Femur (tissue), 1 donor: ENCODE measurements around the gene GRIK2.

Source experiments
- DNase-seq: peaks from one replicate; pipeline ENCODE4 v3.0.0-alpha.2; 2017

The GRIK2 gene

DNA sequence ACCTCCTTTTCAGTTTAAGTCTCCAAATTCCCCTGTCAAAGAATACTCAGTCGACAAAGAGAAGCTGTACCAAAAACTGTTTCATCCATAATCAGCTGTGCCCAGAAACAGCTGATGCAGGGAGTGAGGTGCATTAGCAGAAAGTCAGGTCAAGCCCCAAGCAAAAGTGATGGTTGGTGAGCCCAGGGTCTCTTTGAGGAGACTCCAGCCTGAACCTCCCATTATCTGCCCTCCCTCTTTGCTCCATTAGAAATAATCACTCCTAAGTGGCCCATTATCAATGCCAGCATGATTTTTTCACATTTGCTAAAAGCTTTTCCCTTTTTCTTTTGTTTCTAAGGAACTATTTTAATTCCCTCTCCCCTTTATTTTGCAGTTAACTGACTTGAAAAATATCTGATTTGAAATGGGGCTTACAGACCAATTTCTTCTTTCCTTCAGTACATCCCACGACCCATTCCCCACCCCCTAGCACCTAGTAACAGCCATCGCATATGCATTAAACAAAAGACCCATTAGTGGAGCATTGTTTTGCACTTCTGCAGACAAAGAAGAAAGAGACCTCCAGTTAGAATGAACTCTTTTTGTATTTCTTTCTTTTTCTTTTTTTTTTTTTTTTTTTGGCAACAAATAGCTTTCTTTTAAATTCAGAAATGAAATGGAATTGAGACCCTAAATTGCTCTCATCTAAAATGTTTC, 257.0 kb downstream of the GRIK2 start:
- no peak for DNase-seq

DNA sequence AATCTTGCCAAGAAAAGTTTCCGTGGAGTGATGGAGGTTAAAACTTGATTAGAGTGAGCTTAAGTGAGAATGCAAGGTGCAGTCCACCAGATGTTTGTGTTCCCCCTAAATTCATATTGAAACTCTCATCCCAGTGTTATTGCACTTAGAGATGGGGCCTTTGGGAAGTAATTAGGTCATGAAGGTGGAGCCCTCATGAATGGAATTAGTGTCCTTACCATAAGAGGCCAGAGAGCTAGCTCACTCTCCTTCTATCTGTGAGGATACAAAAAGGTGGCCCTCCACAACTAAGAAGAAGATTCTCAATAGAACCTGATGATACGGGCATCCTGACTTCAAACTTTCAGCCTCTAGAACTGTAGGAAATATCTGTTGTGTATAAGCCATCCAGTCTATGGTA, 258.6 kb downstream of the GRIK2 start:
- no peak for DNase-seq

- DNase-seq = no peak
These were observed 261.6 kb downstream of the GRIK2 start for GRCh38 chr6:101655109-101655508.

- DNase-seq = no peak
These were observed 268.8 kb downstream of the GRIK2 start for GRCh38 chr6:101662111-101662897.

DNA sequence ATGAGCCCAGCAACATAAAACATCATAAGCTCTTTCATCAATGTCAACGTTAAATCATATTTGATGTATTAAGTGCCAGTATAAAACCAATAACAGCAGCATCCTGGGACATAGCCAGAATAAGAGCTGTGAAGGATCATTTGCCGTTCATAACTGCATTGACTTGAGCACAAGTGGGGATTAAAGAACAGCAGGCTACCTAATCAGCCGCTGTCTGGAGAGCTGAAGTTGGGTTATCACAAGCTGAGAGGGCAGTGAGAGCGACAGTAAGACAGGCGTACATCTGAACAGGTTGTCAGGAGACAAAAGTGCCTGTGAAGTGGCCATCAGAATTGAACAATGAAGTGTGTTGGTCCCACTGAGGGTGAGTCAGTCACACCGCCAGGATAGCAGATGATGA, 269.6 kb downstream of the GRIK2 start:
- no peak for DNase-seq

DNA sequence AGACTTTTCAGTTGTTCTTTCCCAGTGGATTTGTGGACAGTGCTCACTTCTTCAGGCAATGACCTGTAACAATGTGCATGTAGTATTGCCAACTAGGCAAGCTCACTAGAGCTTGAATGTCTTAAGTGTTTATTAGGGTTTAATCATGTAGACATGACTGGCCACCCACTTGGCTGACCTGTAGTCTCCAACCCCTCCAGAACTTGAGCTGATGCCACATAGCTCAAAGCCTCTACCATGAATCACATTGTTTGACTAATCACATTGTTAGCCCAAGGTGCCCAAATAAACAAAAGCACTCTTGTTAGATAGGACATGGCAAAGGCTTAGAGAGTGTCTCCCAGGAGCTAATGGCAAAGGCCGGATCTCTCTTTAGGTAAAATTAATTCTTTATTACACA, 272.7 kb downstream of the GRIK2 start:
- no peak for DNase-seq

DNA sequence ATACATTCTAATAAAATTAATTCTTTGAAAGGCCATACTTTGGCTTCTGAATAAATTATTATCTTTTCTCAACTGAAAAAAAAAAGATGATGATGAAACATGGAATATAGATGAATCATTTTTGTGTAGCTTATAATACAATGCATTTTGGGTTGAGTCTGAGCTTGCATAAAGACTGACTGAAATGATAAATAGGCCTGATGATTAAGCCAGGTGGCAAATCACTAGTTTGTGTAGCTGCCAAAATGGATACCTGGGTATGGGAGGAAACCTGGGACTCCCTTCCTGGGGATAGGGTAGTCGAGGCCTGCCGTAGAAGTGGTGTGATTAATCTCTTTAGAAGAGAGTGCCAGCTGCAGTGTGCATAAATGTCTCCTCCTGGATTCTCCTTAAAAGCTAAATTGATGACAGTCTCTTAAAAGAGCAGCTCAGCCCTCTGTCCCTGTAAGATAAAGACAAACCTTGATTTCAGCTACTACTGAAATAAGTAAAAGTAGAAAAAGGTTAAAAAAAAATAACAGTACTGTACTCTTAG, 275.1 kb downstream of the GRIK2 start:
- no peak for DNase-seq

GRCh38 chr6:101676187-101676586, 282.7 kb downstream of the GRIK2 start:
- DNase-seq = no peak

- no peak for DNase-seq
These were observed 289.4 kb downstream of the GRIK2 start for GRCh38 chr6:101682937-101683336.

- no peak for DNase-seq
These were observed 290.4 kb downstream of the GRIK2 start for GRCh38 chr6:101683884-101684283.

DNA sequence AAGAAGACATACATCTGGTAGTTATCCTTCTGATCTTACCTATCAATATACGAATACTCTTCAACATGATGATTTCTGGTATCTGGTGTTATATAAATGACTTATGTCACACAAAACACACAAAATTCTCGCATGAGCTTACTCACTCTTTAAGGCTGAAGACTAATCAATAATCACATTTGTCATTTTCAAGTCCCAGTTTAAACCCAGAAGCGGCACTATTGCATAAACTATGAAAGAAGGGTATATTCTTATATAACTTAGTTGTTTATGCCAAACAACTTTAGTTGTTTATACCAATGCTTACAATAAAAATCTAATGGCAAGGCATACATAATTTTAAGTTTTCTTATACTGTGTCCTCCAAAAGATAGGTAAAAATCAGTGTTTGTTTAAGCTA, 293.1 kb downstream of the GRIK2 start:
- DNase-seq = no peak

GRCh38 chr6:101689156-101689555, 295.6 kb downstream of the GRIK2 start:
- no peak for DNase-seq

DNA sequence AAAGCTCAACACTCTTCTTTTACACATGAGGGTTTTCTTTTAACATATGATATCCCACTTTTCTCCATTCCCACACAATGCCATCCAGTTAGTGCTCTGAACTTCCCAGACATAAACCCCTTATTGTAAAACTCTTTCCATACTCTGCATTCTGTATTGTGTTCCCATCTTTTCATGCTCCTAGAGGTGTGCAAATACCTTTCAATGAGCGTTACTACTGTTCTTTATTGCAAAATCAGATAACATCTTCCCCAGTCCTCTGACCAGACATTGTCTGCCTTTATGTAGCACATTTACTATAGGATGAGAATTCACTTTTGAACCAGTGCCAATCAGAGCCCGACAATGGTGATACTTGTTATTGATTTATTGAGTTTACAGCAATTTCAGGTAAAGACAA, 296.2 kb downstream of the GRIK2 start:
- no peak for DNase-seq

DNA sequence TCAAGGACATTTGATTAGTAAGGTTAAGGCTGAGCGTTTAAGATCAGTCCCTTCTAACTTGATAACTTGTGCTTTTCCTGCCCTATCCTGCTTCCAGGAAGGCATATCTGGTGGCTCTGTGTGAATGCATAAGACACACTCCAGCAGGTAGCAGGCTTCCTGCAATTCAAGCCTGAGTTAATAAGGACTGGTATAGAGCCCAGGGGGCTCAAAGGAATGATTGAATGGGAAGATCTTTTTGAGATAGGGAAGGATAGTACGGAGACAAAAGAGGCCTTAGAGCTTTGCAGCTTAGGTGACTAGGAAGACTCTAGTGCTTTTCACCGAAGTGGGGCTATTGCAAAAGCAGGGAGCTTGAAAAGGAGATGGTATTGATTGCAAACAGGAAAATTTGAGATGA, 307.1 kb downstream of the GRIK2 start:
- DNase-seq = no peak

- DNase-seq = no peak
These were observed 309.8 kb downstream of the GRIK2 start for GRCh38 chr6:101703311-101703710.

GRCh38 chr6:101705866-101706265, 312.4 kb downstream of the GRIK2 start:
- no peak for DNase-seq

DNA sequence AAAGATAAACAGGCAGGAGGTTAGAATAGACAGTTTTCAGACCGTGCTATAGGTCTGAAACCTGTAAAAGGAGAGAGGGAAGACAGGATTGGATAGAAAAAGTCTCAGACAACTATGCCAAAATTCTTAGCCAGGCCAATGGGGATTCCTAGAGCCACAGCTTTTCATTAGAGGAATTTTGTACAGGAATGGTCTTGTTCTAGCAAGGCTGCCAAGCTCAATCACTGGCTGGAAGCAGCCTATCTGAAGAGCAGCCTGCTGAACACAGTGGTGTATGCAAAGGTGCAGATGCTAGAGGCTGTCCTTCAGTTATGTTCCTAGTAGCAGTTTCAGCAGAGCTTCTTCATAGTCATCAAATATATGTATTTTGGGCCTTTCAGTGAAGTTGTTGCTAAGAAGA, 313.1 kb downstream of the GRIK2 start:
- no peak for DNase-seq

DNA sequence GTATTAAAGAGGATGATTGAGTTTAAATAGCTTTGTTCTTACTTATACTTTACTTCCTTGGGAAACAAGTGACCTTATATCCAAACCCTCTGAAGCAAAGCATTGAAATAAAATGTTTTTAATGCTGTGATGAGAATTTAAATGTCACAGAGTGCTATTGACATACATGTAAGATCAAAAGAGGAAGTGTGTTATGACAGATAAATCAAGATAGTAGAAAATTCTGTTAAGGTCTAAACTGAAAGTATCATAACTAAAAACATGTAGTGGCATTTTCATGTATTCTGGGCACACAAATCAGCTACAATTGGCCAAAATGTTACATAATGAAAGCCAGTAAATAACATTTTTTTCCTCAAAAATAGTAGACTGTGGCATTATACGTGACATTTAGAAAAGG, 318.0 kb downstream of the GRIK2 start:
- no peak for DNase-seq

DNA sequence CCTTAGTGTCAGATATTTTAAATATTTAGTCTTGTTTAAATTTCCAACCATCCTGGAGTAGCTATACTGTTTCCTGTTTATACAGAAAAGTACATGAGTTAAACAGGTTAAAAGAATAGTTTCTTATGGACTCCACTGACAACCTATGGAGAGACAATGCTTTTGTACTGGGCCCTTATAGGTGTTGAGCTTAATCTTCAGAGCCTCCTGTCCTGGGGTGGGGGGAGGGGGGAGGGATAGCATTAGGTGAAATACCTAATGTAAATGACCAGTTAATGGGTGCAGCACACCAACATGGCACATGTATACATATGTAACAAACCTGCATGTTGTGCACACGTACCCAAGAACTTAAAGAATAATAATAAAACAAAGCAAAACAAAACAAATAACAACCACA, 322.9 kb downstream of the GRIK2 start:
- no peak for DNase-seq

- no peak for DNase-seq
These were observed 323.3 kb downstream of the GRIK2 start for GRCh38 chr6:101716810-101717209.

DNA sequence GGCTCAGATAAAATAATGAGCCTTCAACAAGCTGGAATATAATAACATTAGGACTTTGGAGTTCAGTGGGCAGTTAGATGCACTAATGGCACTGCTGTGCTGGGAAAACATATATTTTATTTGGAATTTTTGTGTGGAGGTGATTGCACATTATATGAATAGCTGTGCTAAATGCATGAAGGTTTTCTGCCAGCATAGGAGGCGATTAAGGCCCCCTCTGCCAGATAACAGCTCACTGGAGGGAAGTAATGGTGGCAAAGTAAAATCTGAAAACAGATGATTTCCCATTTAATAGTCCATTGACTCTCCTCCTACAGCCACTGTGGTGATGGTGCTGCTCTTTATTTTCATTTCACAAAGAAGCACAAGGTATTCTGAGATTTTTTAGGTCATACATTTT, 326.0 kb downstream of the GRIK2 start:
- no peak for DNase-seq

GRCh38 chr6:101722471-101722870, 329.0 kb downstream of the GRIK2 start:
- DNase-seq = no peak

GRCh38 chr6:101722991-101723579, 329.6 kb downstream of the GRIK2 start:
- DNase-seq = no peak

GRCh38 chr6:101728388-101728787, 334.9 kb downstream of the GRIK2 start:
- DNase-seq = no peak
